ENCODE results near the gene MRAS.
"Not testable (repeated sequence)": the region's sequence is repeated elsewhere in the genome, so short reads cannot be mapped to it uniquely, and the experiment has no call there.

MRAS gene

GRCh38 chr3:138367326-138367850 is 19.0 kb downstream of the MRAS start:
- no peak for DNase-seq (ENCODE audit: low read depth in 2 of 2)

DNA sequence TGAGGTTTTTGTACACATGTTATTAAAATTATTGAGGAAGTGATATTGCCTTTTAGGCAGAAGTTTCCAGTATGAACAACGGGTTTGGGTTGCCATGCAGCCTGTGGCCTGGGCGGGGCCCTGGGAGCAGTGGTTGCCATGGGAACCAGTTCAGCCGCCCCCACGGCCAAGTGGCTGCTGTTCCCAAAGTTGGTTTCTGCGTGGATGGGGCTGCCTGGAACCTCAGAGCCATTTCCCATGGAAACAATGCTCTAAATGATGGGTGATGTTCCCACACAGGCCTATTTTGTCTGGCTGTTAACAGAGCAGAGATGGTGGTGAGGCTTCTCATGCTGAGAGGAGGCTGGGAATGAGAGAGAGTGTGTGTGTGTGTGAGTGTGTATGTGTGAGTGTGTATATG is 19.5 kb downstream of the MRAS start:
- DNase-seq (ENCODE audit: low read depth in 2 of 2), result no peak

GRCh38 chr3:138369151-138369900 is 20.9 kb downstream of the MRAS start:
- DNase-seq (ENCODE audit: low read depth in 2 of 2), result no peak

DNA sequence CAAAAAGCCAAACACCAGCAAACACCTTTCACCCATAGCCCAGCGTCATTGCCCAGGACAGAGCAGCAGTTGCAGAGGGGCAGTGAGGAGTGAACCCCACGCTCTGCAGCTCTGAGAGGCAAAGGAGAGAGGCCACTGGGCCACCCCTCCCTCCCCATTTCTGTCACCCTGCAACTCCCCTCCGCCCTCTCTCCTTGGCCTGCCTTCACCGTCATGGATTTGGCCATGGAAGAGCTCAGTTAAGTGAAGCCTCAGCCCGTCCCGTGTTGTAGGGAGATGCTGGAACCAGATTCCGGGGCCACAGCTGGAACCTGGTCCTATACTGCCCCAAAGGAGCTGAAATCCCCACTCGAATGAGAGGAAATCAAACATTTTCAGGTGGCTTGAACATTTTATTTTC is 21.9 kb downstream of the MRAS start:
- DNase-seq (ENCODE audit: low read depth in 2 of 2), result no peak

- no peak for DNase-seq (ENCODE audit: low read depth in 2 of 2)
These were observed 22.9 kb downstream of the MRAS start for GRCh38 chr3:138371070-138371965.

GRCh38 chr3:138373087-138373735 is 24.8 kb downstream of the MRAS start:
- DNase-seq (ENCODE audit: low read depth in 2 of 2), result no peak

DNA sequence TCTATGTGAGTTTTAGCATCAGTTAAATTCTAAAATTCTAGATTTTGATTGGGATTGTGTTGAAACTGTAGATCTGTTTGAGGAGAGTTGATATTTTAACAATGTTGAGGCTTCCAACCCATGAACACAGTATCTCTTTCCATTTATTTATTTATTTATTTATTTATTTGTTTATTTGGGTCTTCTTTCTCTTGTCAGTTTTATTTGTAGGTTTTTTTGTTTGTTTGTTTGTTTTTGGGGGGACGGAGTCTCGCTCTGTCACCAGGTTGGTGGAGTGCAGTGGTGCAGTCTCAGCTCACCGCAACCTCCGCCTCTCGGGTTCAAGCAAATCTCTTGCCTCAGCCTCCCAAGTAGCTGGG is 25.3 kb downstream of the MRAS start:
- DNase-seq (ENCODE audit: low read depth in 2 of 2), result no peak

DNA sequence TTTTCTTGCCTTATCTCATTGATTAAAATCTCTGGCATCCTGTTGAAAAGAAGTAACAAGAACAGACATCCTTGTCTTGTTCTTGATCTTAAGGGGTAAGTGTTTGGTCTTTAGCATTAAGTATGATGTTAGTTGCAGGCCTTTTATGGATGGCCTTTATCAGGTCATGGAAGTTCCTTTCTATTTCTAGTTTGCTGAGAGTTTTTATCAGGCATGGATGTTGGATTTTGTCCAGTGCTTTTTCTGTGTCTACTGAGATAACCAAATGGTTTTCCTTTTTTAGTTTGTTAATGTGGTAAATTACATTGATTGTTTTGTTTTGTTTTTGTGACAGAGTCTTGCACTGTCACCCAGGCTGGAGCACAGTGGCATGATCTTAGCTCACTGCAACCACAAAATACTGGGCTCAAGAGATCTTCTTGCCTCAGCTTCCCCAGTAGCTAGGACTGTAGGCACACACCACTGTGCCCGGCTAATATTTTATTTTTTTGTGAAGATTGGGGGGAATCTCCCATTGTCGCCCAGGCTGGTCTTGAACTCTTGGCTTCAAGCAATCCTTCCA is 26.3 kb downstream of the MRAS start:
- no peak for DNase-seq (ENCODE audit: low read depth in 2 of 2)

DNA sequence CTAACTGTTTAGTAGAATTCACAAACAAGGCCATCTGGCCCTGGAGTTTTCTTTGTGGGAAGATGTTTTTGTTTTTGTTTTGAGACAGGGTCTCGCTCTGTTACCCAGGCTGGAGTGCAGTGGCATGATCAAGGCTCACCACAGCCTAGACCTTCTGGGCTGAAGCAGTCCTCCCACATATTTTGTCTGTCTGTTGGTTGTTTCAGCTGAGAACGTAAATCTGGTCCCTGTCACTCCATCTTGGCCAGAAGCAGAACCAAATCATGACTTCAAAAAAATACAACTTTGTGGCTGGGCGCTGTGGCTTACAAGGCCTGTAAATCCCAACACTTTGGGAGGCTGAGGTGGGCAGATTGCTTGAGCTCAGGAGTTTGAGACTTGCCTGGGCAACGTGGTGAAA is 27.1 kb downstream of the MRAS start:
- no peak for DNase-seq (ENCODE audit: low read depth in 2 of 2)

DNA sequence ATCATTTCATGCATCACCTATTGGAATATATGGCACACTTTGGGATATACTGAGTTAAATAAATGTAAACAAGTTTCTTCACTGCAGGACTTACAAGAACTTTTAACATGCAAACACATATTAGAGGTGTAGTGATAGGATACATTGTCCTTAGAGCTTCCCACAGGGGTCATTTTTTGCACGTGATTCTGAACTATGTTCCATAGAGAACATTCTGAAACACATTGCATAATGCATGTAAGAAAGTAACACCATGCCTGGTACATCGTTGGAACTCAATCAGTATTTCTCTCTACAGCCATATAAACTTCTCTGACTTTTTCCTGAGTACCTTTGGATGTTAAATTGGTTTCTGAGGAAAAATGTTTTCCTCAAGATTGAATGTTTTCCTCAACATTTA is 28.3 kb downstream of the MRAS start:
- DNase-seq (ENCODE audit: low read depth in 2 of 2), result no peak

GRCh38 chr3:138377212-138377611 is 28.8 kb downstream of the MRAS start:
- DNase-seq (ENCODE audit: low read depth in 2 of 2), result not testable (repeated sequence)

GRCh38 chr3:138377804-138378203 is 29.4 kb downstream of the MRAS start:
- no peak for DNase-seq (ENCODE audit: low read depth in 2 of 2)

DNA sequence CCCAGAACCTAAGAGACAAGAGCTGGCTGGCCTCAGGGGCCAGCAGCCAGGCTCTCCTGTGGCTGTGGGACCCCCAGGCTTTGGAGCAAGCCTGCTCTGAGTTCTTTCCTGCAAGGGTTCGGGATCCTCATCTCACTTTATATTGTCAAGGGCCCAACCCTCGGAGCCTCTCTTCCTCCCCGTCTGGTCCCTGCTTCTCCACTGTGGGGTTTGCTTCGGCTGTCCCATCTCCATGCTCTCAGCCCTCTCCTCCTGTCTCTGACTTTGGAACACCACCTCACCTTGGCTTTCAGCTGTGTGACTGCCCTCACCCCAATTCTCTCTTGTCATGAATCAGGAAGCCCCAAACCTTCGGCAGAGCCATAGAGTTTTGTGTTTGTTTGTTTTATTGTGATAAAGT is 30.0 kb downstream of the MRAS start:
- no peak for DNase-seq (ENCODE audit: low read depth in 2 of 2)

DNA sequence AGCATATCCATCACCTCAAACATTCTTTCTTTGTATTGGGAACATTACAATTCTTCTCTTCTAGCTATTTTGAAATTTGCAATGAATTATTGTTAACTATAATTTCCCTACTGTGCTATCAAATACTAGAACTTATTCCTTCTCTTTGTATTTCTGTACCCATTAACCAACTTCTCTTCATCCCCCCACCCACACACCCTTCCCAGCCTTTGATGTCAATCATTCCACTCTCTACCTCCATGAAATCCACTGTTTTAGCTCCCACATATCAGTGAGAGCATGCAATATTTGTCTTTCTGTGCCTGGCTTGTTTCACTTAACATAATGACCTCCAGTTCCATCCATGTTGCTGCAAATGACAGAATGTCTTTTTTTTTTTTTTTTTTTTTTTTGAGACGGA is 30.6 kb downstream of the MRAS start:
- no peak for DNase-seq (ENCODE audit: low read depth in 2 of 2)

DNA sequence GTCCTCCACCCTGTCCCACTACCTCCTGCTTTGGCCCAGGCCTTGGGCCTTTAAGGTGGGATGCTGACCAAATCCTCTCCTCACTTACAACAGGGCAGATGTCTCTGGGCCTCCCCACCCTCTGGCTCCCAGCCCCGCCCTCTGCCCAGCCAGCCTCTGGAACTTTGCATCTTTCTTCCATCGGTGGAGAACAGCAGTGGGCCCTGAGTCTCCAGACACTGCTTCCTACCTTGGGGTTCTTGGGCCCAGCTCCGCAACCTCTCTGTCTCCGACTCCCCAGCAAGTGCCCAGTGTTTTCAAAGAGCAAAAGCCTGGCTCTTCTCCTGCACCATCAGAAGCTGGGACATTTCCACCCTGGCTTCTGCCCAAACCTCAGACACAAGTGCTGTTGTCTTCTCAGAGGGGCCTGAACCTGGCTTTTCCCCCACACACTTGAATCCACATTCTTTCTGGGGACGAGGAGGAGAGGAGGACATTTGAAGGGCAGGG is 33.1 kb downstream of the MRAS start:
- no peak for DNase-seq (ENCODE audit: low read depth in 2 of 2)

DNA sequence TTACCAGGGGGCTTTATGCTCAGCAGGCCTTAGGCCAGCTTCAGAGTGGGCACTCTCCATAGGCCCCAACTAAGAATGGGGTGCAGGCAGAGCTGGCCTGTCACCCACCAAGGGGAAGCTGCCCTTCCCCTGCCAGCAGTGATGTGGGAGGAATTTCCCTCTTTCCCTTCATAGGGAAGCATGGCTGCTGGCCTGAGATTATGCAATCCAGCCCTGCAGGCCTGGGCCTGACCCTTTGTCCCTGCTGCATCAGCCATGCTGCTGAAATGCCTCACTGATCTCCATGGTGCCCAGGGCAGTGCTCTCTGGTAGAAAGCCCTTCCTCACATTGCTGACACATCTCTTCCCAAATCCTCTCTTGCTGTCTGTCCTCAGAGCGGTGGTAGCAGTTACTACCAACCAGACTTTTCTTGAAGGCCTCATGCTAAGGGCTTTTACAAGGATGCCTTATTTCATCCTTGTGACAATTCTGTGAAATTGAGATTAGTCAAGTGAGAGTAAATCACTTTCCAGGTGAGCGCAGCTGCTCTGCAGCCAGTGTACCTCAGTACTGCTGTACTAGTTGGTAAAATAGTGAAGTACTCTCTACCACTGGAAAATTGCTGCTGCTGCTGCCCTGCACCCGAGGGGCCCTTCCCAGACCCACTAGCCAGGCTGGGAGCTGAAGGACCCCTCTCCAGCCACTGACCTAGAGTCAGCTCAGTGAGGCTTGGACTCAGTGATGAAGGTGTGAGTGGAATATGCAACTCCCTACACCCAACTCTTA is 33.8 kb downstream of the MRAS start:
- DNase-seq (ENCODE audit: low read depth in 2 of 2), result no peak

GRCh38 chr3:138383715-138384465 is 35.5 kb downstream of the MRAS start:
- DNase-seq (ENCODE audit: low read depth in 2 of 2), result no peak

DNA sequence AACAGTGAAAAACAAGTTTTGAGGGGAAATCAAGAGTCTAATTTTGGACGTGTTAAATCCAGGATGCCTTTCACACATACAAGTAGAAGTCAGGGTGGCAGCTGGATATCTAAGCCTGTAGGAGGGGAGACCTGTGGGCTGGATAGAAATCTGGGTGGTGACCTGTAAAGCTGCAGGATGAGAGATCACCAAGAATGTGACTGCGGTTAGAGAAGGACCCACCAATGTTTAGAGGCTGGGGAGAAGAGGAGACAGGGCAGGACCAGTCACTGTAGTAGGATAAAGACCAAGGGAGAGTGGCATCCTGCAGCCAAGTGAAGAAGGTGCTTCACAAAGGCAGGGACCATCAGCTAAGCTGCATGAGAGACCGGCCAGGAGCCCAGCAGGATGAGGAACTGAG is 36.2 kb downstream of the MRAS start:
- no peak for DNase-seq (ENCODE audit: low read depth in 2 of 2)

- DNase-seq (ENCODE audit: low read depth in 2 of 2), result no peak
These were observed 36.6 kb downstream of the MRAS start for GRCh38 chr3:138384976-138385375.

DNA sequence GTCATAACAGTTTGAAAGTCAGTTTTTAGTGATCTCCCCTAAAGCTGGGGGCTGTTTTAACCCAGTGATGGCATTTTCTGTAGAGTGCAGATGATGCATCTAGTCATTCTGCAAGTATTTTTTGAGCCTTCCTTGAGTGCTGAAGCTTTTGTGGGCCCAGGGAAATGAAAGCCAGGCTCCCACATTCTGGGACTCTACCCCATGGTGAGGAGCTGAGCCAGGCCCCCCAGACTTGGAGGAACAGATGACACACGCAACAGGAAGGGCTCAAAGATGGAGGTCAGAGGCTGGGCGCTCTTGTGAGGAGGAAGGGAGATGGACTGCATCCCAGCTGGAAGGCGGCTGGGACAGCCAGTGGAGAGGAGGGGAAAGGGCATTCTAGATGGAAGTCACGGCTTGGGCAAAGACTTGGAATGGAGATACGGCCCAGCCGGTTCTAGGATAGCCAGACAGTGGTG is 40.8 kb downstream of the MRAS start:
- no peak for DNase-seq (ENCODE audit: low read depth in 2 of 2)

Data from stimulated activated CD8-positive, alpha-beta memory T cell treated with anti-CD3 and anti-CD28 coated beads, Interleukin-2, amount 100 ng/mL, for 1 hour (primary cell).